ENCODE data around the gene NXPH2. TPM values are rescaled to one million over a fixed set of nuclear protein-coding genes. Genes with fewer than 3 reads are reported as not detected.

Gene NXPH2
- total RNA-seq, 3 donors from 2014 or later: not detected

GRCh38 chr2:138818556-138818955 lies 38.4 kb upstream of the NXPH2 start:
- H3K36me3 ChIP-seq: no peaks in the 10 kb centered on the region
- intact Hi-C loops (cut with DNase I; ENCODE audit: low total_unique reads): no loop called here
- no peaks in the 10 kb centered on the region for H3K9me3 ChIP-seq
- no peak for DNase-seq (ENCODE audit: low spot score in 2 of 2)
- no peak for TF ChIP-seq POLR2AphosphoS5 (IDR thresholded peaks at IDR 0.05)
- no peak for TF ChIP-seq POLR2A (IDR thresholded peaks at IDR 0.05)
- no peak for TF ChIP-seq CTCF (IDR thresholded peaks at IDR 0.05)
- H3K4me3 ChIP-seq: no peak overlapping the region
- H3K4me1 ChIP-seq: no peaks in the 10 kb centered on the region
- peaks cover 0 to 5% of the 10 kb centered on the region in 2 donors for H3K27me3 ChIP-seq
- no peak overlapping the region for H3K27ac ChIP-seq

GRCh38 chr2:138814123-138814898 lies 34.1 kb upstream of the NXPH2 start:
- Histone ChIP-seq H3K4me1 (no peaks in the 10 kb centered on the region), H3K9me3 (no peaks in the 10 kb centered on the region), H3K4me3 (no peak overlapping the region), H3K27ac (no peak overlapping the region), H3K27me3 (peaks cover 0 to 5% of the 10 kb centered on the region in 2 donors), H3K36me3 (no peaks in the 10 kb centered on the region)
- no peak for DNase-seq (ENCODE audit: low spot score in 2 of 2)
- intact Hi-C loops (cut with DNase I; ENCODE audit: low total_unique reads): no loop called here
- no peak for TF ChIP-seq POLR2A (IDR thresholded peaks at IDR 0.05)
- TF ChIP-seq POLR2AphosphoS5 (IDR thresholded peaks at IDR 0.05): no peak
- no peak for TF ChIP-seq CTCF (IDR thresholded peaks at IDR 0.05)

DNA sequence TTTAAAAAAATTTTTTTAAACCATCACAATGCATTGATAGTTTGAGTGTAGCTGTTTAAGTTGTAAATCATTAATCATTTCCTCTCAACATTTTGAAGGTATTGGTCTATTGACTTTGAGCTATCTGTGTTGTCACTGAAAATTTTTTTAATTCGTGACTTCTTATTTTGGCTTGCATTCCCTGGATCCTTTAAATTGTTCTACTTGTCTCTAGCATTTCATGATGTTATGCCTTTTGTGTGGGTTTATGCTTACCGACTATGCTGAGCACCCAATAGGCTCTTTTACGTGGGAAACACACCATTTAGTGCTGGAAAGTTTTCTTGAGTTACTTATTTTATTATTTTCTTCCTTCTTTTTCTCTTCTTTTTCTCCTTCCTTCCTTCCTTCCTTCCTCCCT lies 31.2 kb upstream of the NXPH2 start:
- Histone ChIP-seq H3K4me1 (no peaks in the 10 kb centered on the region), H3K27me3 (no peaks in the 10 kb centered on the region), H3K4me3 (no peak overlapping the region), H3K9me3 (no peaks in the 10 kb centered on the region), H3K27ac (no peak overlapping the region), H3K36me3 (no peaks in the 10 kb centered on the region)
- intact Hi-C loops (cut with DNase I; ENCODE audit: low total_unique reads): no loop called here
- no peak for TF ChIP-seq POLR2A (IDR thresholded peaks at IDR 0.05)
- no peak for TF ChIP-seq CTCF (IDR thresholded peaks at IDR 0.05)
- no peak for TF ChIP-seq POLR2AphosphoS5 (IDR thresholded peaks at IDR 0.05)
- DNase-seq (ENCODE audit: low spot score in 2 of 2): no peak

- DNase-seq (ENCODE audit: low spot score in 2 of 2): no peak
- intact Hi-C loops (cut with DNase I; ENCODE audit: low total_unique reads): no loop called here
These were observed 14.5 kb upstream of the NXPH2 start for GRCh38 chr2:138794724-138795123.

More at GRCh38 chr2:138794724-138795123, 14.5 kb upstream of the NXPH2 start:
- Histone ChIP-seq H3K4me3 (no peak overlapping the region), H3K27me3 (peaks cover 0 to 7% of the 10 kb centered on the region in 2 donors), H3K36me3 (no peaks in the 10 kb centered on the region), H3K4me1 (no peaks in the 10 kb centered on the region), H3K27ac (no peak overlapping the region), H3K9me3 (no peaks in the 10 kb centered on the region)
- TF ChIP-seq POLR2AphosphoS5 (IDR thresholded peaks at IDR 0.05): no peak
- no peak for TF ChIP-seq CTCF (IDR thresholded peaks at IDR 0.05)
- TF ChIP-seq POLR2A (IDR thresholded peaks at IDR 0.05): no peak
